ENCODE data around the gene TMEM72.

Gene TMEM72

DNA sequence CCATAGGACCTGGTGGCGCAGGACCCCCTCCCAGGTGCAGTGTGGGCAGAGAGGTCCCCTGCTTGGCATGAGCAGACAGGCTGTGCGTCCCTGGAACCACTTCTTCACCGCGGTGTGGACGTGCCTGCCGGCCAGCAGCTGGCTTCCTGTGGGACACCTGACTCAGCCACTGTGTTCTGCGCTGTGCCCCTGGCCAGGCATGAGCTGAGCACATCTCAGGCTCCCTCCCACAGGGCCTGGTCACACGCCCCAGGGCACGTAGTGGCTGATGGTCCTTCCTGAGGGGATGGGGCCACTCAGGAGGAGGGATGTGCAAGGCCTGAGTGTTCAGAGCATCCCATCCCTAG lies 71.0 kb downstream of the TMEM72 start:
- no peaks in the 10 kb centered on the region for H3F3A ChIP-seq (ENCODE audit: insufficient read depth)
- no peaks in the 10 kb centered on the region for H3K27me3 ChIP-seq (ENCODE audit: low read length)
- H3K36me3 ChIP-seq (ENCODE audit: low read length), result no peaks in the 10 kb centered on the region
- no peak overlapping the region for H2AFZ ChIP-seq (ENCODE audit: low read depth, low read length, severe bottlenecking)
- no peaks in the 10 kb centered on the region for H3K9me3 ChIP-seq (ENCODE audit: insufficient read depth, low read length)
- H4K20me1 ChIP-seq (ENCODE audit: low read depth, low read length), result no peaks in the 10 kb centered on the region
- no peaks in the 10 kb centered on the region for H3K79me2 ChIP-seq (ENCODE audit: insufficient read depth, low read length)
- no peak overlapping the region for H3K4me2 ChIP-seq (ENCODE audit: low read depth, low read length, poor library complexity, severe bottlenecking)
- no peak for TF ChIP-seq EZH2phosphoT487 (conservative IDR thresholded peaks at IDR 0.05; ENCODE audit: low read length)
- TF ChIP-seq, protein P1, sequence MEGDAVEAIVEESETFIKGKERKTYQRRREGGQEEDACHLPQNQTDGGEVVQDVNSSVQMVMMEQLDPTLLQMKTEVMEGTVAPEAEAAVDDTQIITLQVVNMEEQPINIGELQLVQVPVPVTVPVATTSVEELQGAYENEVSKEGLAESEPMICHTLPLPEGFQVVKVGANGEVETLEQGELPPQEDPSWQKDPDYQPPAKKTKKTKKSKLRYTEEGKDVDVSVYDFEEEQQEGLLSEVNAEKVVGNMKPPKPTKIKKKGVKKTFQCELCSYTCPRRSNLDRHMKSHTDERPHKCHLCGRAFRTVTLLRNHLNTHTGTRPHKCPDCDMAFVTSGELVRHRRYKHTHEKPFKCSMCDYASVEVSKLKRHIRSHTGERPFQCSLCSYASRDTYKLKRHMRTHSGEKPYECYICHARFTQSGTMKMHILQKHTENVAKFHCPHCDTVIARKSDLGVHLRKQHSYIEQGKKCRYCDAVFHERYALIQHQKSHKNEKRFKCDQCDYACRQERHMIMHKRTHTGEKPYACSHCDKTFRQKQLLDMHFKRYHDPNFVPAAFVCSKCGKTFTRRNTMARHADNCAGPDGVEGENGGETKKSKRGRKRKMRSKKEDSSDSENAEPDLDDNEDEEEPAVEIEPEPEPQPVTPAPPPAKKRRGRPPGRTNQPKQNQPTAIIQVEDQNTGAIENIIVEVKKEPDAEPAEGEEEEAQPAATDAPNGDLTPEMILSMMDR (IDR thresholded peaks at IDR 0.05; ENCODE audit: insufficient read depth, low read length, poor library complexity, severe bottlenecking), result no peak
- no peaks in the 10 kb centered on the region for H3K9me2 ChIP-seq (replicated peaks; ENCODE audit: insufficient read depth, low read length)
- no peak overlapping the region for H3K27ac ChIP-seq (ENCODE audit: low read depth, low read length)
- no peak overlapping the region for H3K9ac ChIP-seq (ENCODE audit: low read length)
- no peak overlapping the region for H3K4me3 ChIP-seq (ENCODE audit: insufficient read depth, low read length, poor library complexity, severe bottlenecking)

GRCh38 chr10:44982496-44982895 lies 71.4 kb downstream of the TMEM72 start:
- no peak for TF ChIP-seq EZH2phosphoT487 (conservative IDR thresholded peaks at IDR 0.05; ENCODE audit: low read length)
- TF ChIP-seq, protein P1 (IDR thresholded peaks at IDR 0.05; ENCODE audit: insufficient read depth, low read length, poor library complexity, severe bottlenecking), result no peak
- no peak overlapping the region for H3K4me3 ChIP-seq (ENCODE audit: insufficient read depth, low read length, poor library complexity, severe bottlenecking)
- H3K27ac ChIP-seq (ENCODE audit: low read depth, low read length), result no peak overlapping the region
- no peak overlapping the region for H3K4me2 ChIP-seq (ENCODE audit: low read depth, low read length, poor library complexity, severe bottlenecking)
- H3F3A ChIP-seq (ENCODE audit: insufficient read depth), result no peaks in the 10 kb centered on the region
- no peak overlapping the region for H3K9ac ChIP-seq (ENCODE audit: low read length)
- no peak overlapping the region for H2AFZ ChIP-seq (ENCODE audit: low read depth, low read length, severe bottlenecking)
- no peaks in the 10 kb centered on the region for H4K20me1 ChIP-seq (ENCODE audit: low read depth, low read length)
- no peaks in the 10 kb centered on the region for H3K79me2 ChIP-seq (ENCODE audit: insufficient read depth, low read length)
- no peaks in the 10 kb centered on the region for H3K27me3 ChIP-seq (ENCODE audit: low read length)
- H3K9me3 ChIP-seq (ENCODE audit: insufficient read depth, low read length), result no peaks in the 10 kb centered on the region
- no peaks in the 10 kb centered on the region for H3K9me2 ChIP-seq (replicated peaks; ENCODE audit: insufficient read depth, low read length)
- H3K36me3 ChIP-seq (ENCODE audit: low read length), result no peaks in the 10 kb centered on the region

DNA sequence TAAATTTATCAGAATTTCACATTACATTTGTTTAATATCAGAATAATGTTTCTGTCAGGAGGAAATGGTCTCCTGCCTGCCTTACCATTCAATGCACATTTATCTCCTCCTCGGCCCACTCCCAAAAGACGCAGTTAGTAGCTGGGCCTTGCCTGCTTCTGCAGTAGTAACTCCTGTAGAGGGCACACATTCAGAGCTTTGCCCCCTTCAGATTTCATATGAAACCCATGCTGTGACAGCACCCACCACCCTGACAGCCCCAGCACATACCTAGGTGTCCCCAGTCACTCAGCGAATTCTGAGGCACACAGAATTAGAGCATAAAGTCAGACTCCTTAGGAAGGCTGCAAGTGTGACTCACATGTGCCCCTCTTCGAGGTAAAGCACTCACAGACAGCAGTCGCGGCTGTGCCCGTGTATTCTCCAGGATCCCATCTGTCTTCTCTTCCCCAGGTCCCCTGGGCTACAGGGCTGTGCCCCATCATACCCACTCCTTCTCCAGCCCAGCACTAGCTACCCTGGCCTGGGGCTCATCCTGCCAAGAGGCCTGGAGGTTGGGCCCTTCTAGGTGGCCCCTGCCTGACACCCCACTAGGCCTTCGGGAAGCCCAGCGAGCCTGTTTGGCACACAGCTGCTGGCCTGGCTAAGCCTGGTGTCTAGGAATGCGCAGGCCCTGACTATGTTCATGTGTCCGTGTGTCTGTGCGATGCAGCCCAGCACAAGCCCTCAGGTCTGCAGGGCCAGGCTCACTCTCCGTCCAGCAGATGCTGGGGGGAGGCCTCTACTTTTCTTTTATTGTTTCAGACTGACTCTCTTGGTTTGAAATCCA lies 72.1 kb downstream of the TMEM72 start:
- Histone ChIP-seq H3K36me3 (ENCODE audit: low read length) (no peaks in the 10 kb centered on the region), H4K20me1 (ENCODE audit: low read depth, low read length) (no peaks in the 10 kb centered on the region), H3K27me3 (ENCODE audit: low read length) (no peaks in the 10 kb centered on the region), H3K9ac (ENCODE audit: low read length) (no peak overlapping the region), H3K9me2 (replicated peaks; ENCODE audit: insufficient read depth, low read length) (no peaks in the 10 kb centered on the region), H2AFZ (ENCODE audit: low read depth, low read length, severe bottlenecking) (no peak overlapping the region), H3F3A (ENCODE audit: insufficient read depth) (no peaks in the 10 kb centered on the region), H3K9me3 (ENCODE audit: insufficient read depth, low read length) (no peaks in the 10 kb centered on the region), H3K4me3 (ENCODE audit: insufficient read depth, low read length, poor library complexity, severe bottlenecking) (no peak overlapping the region), H3K79me2 (ENCODE audit: insufficient read depth, low read length) (no peaks in the 10 kb centered on the region), H3K27ac (ENCODE audit: low read depth, low read length) (no peak overlapping the region), H3K4me2 (ENCODE audit: low read depth, low read length, poor library complexity, severe bottlenecking) (no peak overlapping the region)
- TF ChIP-seq, protein P1 (IDR thresholded peaks at IDR 0.05; ENCODE audit: insufficient read depth, low read length, poor library complexity, severe bottlenecking), result no peak

Measured in SU-DHL-6 (cell line).